NCI-H1092 (cell line): ENCODE measurements around the gene DECR2.
"Not testable (repeated sequence)": the region's sequence is repeated elsewhere in the genome, so short reads cannot be mapped to it uniquely, and the experiment has no call there.

ENCODE experiments used
- DNase-seq: peaks from one replicate; lab custom pipeline; 2025; lab: John Stamatoyannopoulos, UW

Gene DECR2

DNA sequence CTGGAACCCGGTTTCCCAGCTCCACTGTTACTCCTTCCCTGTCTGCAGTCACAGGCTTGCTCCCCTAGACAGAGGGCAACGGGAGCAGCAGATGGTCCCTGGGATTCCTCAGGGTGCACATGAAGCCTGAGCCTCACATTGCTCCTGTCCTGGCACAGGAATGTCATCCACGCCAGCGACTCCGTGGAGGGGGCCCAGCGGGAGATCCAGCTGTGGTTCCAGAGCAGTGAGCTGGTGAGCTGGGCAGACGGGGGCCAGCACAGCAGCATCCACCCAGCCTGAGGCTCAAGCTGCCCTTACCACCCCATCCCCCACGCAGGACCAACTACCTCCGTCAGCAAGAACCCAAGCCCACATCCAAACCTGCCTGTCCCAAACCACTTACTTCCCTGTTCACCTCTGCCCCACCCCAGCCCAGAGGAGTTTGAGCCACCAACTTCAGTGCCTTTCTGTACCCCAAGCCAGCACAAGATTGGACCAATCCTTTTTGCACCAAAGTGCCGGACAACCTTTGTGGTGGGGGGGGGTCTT lies 1.6 kb upstream of the DECR2 start:
- DNase-seq: no peak

DNA sequence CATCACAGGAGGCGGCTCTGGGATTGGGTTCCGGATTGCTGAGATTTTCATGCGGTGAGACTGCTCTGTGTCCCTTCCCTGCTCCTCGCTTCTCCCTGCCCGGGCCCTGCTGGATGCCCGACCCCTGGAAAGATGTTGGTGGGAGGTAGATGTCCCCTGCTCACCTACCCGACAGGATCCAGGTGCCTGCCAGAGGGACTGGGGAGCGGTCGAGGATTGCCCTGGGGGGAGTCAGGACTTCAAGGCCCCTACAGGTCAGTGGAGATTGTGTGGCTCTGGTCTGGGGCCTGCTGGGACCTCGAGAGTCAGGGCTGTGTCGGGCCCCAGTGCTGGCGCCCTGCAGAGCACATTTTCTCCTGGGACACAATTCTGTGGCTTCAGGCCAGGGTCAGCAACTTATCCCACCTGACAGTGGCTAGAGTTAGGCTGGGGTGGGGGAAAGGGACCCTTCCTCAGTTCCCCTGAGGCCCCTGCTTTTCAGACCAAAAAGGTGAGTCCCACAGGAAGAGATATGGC lies 3.3 kb downstream of the DECR2 start:
- no peak for DNase-seq

DNA sequence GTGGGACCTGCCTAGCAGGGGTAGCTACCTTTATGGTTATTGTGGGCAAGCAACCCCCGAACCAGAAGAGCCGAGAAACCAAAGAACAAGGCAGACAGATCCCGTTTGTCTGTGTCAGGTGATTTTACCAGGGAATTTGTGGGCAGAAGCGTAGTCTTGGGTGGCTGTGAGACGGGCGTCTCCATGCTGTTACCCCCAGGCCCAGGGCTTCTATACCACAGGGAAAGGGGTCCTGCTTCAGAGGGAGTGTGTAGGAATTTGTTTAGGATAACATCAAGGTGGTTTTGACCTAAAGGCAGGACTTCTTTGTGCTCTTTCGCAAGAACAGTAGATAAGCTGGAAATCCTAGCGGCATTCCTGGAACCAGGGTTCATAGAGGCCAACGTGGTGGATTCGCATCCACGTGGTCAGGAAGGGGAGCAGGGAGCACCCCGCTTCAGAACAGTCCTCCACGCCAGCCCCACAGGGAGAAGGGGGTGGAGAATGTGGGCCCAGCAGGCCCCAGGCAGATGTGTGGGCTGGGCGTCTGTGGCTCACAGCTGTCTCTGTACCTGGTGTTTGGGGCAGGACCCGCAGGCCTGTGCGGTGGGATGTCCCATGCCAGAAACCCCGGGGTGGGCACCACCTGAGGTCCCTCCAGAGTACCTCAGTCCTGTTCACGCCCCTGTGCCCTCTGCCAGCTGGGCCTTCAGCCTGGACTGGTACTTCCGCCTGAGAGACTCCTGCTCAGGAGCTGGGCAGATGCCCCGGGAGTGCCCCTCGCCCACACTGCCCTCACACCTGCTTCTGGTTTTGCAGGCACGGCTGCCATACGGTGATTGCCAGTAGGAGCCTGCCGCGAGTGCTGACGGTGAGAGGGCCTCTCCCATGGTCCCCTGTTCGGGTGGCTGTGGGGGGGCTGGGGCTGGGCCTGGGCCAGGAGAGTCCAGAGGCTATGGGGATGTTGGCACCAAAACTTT lies 4.1 kb downstream of the DECR2 start:
- DNase-seq: no peak

DNA sequence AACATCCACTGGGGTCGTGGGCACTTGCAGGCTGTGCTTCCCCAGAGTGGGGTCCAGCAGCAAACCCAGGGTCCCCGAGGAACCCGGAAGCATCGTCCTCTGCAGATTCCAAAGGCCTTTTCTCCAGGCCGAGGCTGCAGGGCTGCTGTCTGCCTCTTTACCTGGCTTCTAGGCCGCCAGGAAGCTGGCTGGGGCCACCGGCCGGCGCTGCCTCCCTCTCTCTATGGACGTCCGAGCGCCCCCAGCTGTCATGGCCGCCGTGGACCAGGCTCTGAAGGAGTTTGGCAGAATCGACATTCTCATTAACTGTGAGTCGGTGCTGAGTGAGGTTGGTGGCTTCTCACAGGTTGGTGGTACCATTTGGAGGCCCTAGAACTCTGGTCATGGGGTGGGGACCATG lies 5.6 kb downstream of the DECR2 start:
- DNase-seq: no peak

DNA sequence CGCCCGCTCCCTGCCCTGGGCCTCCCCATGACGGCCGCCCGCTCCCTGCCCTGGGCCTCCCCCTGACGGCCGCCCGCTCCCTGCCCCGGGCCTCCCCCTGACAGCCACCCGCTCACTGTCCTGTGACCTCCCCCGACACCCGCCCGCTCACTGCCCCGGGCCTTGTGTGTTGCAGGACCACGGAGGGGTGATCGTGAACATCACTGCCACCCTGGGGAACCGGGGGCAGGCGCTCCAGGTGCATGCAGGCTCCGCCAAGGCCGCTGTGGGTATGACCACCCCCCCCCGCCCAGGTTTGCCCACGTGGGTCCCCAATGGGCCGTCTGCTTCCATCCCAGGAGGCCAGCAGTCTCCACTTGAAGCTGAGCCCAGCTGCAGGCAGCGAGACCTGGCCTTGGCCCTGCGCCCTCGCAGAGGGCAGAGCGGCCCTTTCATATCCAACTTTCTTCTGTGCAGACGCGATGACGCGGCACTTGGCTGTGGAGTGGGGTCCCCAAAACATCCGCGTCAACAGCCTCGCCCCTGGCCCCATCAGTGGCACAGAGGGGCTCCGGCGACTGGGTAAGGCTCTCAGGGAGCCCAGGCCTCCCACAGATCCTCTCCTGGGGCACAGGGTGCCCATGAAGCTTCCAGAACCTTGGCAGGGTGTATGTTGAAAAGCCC lies 9.0 kb downstream of the DECR2 start:
- peak; percentile 20 for DNase-seq

DNA sequence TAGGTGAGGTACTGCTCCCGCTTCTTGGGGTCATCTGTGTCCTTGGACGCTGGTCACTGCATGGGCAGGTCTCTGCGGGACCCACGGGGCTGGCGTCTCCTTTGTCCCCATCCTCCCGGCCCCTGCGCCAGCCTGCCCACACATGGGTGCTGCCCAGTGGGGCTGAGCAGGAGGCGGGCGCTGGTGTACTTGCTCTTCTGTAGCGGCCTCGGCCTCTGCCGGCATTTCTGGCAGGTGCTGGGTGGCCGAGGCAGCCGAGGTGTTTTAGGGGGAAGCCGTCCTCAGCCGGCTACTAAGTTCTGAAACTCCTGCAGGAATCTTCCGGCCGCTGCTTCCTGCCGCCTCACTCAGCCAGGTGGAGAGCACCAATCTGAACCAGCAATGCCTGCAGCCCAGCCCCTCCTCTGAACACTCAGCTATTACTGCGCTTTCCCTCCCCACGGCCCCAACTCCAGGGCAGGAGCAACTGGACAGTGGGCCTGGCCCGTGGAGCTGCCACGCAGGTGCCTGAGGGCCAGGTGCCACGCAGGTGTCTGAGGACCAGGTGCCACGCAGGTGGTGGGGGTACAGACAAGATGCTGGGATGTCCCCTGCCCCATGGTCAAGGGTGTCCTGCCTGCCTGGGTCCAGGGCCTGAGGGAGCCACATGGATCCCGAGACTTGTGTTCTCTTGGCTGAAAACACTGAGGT lies 10.0 kb downstream of the DECR2 start:
- DNase-seq: no peak

DNA sequence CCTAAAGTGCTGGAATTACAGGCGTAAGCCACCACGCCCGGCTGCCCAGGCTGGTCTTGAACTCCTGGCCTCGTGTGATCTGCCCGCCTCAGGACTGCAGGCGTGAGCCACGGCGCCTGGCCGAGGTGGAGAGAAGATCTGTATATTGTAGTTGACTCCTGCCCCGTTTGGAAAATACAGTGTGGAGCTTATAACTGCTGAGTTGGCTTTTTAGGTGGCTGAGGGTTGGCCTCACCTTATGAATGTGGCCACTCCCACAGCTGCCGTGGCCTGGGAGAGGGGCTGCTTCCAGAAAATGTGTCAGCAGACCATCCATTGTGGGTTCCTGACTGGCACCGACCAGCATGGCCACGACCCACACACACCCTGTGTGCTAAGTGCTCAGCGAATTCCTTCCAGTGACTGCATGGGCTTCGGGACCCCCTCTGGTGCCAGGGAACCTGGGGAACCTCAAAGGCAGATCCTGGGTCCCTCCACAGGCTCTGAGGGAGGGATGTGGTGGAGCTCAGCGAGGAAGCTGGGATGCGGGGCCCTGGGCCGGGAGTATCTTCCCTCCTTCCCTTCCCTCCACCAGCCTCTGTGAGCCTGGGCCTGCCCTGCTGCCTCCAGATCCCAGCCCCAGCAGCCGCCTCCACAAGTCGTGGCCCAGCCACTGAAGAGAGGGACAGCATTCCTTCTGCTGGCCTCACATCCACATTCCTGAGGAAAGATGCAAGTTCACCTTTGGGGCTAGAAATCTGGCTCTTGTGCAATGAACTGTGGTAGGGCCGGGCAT lies 12.9 kb downstream of the DECR2 start:
- no peak for DNase-seq

DNA sequence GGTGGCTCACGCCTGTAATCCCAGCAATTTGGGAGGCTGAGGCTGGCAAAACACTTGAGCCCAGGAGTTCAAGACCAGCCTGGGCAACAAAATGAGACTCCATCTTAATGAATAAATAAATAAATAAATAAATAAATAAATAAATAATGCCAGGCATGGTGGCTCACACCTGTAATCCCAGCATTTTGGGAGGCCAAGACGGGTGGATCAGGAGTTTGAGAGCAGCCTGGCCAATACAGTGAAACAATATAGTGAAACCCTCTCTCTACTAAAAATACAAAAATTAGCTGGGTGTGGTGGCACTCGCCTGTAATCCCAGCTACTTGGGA lies 13.4 kb downstream of the DECR2 start:
- not testable (repeated sequence) for DNase-seq

DNA sequence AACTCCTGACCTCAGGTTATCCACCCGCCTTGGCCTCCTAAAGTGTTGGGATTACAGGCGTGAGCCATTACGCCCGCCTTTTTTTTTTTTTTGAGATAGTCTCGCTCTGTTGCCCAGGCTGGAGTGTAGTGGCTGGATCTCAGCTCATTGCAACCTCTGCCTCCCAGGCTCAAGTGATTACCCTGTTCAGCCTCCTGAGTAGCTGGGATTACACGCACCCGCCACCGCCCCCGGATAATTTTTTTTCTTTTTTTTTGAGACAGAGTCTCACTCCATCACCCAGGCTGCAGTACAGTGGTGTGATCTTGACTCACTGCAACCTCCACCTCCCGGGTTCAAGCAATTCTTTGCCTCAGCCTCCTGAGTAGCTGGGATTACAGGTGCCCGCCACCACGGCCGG lies 20.5 kb downstream of the DECR2 start:
- DNase-seq: not testable (repeated sequence)

DNA sequence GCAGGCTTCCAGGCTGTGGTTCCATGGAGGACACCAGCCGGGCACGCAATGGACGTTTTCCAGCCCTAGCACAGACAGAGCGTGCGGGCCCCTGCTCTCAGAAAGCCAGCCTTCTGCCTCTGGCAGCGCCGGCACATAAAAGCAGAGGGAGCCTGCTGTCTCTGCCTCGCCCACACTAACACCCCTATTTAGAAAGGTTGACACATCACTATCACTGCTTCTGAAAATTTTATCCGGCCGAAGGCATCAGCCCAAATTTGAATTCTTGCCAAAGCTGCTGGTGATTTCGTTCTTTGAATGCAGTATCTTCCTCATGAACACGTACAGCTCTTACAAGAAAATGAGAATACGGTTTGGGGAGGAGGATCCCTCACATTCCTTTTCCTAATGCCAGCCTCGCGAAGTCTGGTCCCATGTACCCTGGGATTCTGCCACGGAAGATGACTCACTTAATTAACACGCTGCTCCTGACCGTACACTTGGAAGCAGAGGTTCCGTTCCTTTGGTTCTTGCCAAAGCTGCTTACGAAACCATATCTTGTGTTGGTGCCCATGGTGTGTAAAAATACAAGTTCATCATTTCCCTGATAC lies 22.4 kb downstream of the DECR2 start:
- no peak for DNase-seq

DNA sequence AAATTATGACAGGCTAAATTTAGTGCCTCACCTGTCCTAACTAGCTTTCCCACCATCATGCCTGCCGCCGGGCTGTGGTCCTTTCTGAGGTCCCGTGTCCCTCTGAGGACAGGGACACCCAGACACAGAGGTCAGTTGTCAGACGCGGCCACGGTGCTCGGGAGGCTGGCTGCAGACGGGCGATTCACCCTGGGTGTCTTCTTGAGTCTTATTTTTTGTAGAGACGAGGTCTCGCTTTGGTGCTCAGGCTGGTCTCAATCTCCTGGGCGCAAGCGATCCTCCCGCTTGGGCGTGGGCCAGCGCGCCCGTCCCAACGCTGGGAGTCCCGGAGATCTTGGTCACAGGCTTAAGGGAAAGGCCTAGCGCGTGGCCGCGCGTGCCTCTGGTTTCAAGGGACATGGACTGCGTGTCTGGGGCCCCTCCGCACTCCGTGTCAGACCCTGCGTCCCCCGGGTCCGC lies 23.0 kb downstream of the DECR2 start:
- DNase-seq: no peak

DNA sequence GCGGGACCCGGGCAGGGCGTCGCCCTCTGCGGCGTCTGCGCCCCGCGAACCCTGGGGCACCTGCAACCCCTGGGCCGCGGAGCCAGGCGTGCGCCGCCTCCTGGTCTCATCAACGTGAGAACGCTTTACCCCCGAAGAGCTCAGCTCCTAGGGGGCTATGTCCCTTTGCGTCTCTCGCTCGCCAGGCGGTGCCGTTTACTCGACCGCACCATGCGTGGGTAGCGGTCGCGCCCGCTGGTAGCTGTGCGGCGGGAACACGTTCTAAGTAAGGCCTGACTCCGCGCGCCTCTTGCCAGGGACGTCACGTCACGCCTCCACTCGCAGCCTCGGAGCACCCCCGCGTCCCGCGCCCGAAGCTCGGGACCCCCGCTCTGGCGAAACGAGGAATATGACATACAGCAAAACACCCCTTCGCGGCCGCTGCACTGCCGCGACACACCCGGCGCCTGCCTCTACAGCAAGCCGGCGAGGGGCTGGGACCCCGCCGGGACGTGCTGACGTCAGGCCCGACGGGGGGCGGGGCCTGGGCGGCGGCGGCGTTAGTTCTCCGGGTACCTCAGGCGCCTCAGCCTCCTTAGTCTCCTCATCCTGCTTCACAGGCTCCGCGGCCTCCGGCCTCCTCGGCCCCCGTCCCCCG lies 23.5 kb downstream of the DECR2 start, which contains the start of gene RAB11FIP3:
RAB11FIP3 (plus strand) TSS at position 568 of the 637 bp plus-strand sequence. CDS start 358 bp downstream, outside the sequence.
- peak; percentile 82 for DNase-seq

DNA sequence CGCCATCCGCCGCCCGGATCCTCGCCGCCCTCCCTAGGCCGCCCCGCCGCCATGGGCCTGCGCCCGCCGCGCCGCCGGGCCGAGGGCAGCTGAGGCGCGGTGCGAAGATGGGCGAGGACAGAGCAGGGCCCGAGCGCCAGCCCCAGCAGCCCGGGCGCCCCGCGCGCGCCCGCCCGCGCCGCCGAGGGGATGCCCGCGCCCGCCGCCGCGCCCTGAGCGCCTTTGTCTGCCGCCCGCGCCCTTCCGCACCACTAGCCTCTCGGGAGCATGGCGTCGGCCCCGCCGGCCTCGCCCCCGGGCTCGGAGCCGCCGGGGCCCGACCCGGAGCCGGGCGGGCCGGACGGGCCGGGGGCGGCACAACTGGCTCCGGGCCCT lies 24.0 kb downstream of the DECR2 start:
- no peak for DNase-seq

DNA sequence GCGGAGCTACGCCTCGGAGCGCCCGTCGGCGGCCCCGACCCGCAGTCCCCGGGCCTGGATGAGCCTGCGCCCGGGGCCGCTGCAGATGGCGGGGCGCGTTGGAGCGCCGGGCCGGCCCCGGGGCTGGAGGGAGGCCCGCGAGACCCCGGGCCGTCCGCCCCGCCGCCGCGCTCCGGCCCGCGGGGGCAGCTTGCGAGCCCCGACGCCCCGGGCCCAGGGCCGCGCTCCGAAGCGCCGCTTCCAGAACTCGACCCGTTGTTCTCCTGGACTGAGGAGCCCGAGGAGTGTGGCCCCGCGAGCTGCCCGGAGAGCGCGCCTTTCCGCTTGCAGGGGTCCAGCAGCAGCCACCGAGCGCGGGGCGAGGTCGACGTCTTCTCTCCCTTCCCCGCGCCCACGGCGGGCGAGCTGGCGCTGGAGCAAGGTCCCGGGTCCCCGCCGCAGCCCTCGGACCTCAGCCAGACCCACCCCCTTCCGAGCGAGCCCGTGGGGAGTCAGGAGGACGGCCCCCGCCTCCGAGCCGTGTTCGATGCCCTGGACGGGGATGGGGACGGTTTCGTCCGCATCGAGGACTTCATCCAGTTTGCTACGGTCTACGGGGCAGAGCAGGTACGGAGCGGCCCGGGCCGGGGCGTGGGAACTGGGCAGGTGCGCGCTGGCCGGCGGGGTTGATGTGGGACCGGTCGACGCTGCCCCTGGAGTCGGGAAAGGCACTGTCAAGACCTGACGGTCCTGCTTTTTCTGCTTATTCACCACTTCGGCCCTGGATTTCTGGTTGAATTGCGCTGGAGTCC lies 24.6 kb downstream of the DECR2 start:
- DNase-seq: no peak

DNA sequence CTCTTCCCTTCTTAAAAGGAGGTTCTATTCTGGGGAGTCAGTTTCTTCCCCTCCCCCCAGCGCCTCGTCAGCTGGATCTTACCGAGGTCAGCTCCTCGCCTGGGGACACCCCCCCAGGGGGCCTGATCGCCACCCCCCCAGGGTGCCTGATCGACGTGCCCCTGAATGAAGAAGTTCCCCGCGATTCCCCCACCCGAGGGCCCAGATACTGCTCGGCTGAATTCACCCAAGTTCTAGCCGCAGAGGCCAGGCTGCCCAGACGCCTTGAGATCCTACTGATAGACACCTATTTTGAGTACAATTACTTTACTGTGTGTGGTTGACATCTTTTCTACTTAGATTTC lies 25.2 kb downstream of the DECR2 start:
- DNase-seq: no peak

DNA sequence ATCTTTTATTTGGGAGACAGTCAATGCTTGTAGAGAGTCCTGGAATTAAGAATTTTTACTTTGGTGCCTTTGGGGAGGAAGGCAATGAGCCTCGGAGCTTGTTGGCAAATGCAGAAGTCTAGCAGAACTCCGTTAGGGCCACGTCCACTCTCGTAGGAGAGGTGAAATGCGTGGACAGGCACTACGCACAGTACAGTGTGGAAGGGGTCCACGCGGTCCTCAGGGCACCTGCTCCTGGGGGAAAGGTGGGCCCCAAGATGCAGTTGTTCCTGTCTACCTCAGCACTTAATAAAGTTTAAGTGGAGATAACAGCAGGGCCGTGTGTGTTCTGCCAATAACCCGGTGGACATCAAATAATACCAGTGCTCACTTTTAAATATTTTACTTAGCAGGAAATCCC lies 25.6 kb downstream of the DECR2 start:
- DNase-seq: no peak

DNA sequence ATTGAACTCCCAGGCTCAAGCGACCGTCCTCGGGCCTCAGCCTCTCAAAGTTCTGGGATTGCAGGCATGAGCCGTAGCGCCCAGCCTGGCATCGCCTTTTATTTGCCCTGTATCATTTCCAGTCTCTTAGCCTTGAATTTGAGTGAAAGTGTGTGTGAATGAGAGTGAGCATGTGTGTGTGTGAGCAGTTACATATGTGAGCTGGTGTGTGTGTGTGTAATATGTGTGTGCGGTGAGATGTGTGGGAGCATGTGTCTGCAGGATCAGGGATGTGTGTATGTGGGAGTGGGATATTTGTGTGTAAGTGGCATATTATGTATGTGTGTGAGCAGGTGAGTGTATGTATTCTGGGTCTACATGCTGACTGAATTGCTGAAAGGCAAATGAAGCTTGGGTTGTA lies 29.2 kb downstream of the DECR2 start:
- no peak for DNase-seq

DNA sequence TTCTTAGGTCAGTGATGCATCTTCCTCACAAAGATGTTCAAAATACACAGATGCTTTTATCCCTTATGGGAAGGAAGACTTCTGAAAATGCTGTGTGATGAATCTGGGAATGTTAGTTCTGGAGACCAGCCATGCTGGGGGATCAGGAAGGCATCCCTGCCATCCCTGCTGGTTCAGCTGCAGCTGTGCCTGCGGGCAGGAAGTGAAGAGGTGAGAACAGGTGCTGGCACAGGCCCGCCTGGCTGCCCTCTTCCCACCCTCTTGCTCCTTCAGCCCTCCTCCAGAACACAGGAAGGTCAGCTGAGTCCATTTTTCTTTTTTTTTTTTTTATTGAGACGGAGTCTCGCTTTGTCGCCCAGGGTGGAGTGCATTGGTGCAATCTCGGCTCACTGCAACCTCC lies 38.9 kb downstream of the DECR2 start:
- no peak for DNase-seq

DNA sequence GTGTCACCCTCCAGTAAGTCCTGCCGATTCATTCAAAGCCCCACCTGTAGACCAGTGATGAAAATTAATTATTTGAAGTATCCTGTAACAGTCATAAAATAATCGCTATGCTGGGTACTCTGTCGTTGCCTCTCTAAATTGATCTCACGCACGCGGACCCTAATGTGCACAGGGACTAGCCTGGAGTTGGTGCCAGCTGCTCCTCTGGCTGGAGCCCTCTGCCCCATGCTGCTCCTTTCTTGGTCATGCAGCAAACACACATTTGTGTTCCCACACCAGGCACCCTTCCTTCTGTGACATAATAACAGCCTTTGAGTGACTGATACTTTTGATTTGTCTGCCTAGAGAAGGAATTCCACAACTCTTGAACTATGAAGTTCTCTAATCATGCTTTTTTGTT lies 39.8 kb downstream of the DECR2 start:
- no peak for DNase-seq

DNA sequence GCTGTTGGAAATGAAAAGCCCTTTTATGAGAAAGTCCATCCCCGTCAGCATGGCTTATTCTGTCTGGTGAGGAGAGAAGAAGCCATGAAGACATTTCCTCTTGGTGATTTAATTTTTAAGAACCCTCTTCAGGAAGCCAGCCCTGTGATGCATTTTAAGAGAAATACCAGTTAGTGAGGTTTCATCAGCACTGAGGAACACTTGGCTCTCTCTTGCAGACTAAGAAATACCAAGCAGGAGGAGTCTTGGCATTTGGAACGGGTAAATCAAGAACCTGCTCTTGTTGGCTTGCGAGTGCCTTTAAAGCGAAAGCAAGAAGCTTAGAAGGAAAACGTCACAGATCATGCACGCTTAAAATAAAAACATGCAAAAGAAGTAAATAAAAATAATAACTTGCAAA lies 41.3 kb downstream of the DECR2 start:
- no peak for DNase-seq
